NCI-H446 (cell line): ENCODE measurements around the gene SART3.
"Not testable (repeated sequence)": the region's sequence is repeated elsewhere in the genome, so short reads cannot be mapped to it uniquely, and the experiment has no call there.

Experiments used
- DNase-seq, 2 experiments: peaks; one replicate each; lab custom pipeline; 2025; lab: John Stamatoyannopoulos, UW

Gene SART3

DNA sequence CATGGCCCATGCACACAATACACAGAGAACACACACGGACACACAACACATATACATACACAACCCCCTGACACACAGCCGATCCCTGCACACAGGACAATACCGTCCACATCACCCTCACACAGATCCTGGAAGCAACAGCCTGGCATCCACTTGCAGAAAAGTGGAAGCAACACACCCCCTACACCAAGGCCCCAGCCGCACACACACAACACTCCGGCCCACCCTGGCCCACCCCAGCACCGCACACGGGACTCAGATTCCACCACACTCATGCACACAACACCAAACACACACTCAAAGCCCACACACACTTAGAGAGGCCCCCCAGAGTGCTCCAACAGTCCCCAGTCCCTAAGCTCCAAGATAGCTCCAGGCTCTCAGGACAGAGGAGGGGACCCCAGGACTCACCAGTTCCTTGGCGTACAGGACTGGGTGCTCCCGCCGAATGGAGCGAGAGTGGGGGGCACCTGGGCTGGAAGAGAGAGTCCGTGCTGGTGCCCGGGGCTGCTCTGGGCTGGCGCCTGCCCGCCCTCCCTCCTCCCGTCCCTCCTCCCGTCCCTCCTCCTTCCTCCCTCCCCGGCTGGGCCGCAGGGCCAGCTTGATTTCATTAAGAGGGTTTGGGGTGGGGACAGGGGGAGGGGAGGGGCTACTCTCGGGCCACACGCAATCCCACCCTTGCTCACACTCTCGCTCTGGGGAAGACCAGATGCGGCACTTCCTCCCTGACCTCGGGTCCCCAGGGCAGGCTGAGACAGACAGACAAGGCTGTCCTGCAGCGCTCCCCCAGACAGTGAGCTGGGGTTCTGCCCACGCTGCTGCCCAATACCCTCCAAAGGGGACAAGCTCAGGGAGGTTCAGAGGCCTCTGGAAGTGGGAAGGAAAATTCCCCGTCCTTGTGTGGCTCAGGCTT lies 36.8 kb upstream of the SART3 start, which contains the start of gene TMEM119:
Gene TMEM119 (minus strand): TSS at position 526 of the 913 bp plus-strand sequence. CDS start 5,701 bp downstream, outside the sequence.
- DNase-seq, result no peak

DNA sequence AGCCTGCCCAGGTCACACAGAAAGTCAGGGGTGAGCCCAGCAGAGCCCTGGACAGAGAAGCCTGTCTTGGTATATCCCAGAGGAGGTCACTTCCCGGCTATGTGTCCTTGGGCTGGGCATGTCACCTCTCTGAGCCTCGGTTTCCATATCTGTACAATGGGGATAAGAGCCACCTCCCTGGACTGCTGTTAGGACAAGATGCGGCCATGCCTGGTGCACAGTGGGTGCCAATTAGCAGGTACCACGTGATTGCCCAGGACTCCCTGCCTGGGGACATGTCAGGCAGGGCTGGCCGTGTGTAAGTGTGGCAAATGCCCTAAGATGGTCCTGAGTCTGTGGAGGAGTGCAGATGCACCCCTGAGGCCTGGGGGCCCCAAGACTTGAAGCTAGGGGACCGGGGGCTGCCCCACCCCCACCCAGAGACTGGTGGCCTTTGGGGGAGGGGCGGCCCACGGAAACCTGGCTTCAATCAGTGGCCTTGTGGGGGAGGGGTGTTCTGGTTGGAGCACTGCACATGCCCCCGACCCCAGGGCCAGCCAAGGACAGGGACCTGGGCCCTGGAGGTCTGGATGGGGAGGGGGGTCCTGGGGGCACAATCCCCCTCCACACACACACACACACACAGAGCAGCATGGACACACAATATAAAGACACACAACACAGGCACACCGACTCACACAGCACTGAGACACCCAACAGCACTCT lies 36.0 kb upstream of the SART3 start:
- no peak for DNase-seq

DNA sequence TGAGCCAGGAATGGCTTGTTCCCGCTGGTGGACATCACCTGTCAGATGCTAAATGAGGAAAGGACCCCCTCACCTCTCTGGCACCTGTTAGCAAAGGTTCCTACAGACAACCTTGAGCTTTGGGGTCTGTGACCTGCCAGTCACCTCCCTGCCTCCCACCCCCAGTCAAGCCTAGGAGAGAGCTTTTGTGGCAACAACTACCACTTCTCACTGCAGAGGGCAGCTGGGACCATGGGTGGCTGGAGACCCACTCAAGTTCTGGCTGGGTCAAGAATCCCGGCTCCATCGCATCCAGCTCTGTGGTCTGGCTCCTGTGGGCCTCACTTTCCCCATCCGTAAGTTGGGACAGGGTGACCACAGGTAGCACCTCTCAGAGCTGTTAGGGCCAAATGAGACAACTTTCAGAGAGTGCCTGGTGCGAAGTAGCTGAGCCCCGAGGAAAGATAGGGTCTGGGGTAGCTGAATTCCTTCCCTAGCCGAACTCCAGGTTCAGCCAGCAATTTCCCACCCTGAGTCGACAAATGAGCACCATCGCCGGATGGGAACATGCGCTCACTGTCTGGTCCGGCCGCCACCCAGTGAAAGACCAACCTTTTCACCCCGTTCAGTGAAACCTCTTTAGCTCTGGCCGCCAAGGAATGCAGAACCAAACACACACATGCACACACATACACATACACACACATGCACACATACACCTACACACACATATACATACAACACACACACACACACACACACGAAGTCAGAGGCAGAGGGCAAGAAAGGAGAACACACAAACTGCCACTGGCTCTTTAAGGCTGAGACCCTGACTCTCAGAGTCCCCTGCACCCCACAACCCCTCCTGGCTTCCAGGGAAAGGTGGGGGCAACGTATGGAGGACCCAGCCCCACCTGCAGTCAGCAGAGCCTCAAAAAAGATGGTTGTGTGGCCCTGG lies 35.0 kb upstream of the SART3 start:
- DNase-seq, result no peak

DNA sequence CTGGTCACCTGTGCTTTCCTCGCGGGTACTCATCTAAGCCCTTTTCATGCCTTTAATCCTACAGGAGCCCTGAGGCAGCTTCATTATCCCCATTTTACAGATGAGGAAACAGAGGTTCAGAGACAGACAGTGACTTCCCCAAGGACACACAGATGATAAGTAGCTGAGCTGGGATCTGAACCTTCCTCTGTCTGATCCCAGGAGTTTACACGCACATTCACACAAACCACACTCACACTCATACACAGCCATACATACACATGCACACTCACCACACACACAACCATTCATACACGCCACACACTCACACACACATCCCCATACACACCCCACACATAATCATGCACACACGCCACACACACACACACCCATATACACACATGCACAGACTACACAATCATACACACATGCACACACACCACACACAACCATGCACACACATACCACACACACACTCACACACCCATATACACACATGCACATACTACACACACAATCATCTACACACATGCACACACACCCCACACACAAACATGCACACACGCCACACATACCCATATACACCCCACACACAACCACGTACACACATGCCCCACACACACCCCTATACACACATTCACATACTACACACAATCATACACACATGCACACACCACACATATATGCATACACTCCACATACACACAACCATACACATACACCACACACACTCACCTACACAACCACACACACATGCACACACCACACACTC lies 34.2 kb upstream of the SART3 start:
- DNase-seq, result no peak

DNA sequence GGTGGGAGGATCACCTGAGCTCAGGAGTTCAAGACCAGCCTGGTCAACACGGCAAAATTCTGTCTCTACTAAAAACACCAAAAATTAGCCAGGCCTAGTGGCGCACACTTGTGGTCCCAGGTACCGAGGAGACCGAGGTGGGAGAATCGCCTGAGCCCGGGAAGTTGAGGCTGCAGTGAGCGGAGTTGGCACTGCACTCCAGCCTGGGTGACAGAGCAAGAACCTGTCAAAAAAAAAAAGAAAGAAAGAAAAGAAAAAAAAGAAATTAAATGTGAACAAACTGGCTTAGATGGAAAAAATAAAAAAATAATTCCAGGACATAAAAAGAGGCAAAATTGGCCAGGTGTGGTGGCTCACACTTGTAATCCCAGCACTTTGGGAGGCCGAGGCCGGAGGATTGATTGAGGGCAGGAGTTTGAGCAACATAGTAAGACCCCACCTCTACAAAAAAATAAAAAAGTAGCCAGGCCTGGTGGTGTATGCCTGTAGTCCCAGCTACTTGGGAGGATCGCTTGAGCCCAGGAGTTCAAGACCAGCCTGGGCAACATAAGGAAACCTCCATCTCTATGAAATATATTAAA lies 33.4 kb upstream of the SART3 start:
- no peak for DNase-seq

DNA sequence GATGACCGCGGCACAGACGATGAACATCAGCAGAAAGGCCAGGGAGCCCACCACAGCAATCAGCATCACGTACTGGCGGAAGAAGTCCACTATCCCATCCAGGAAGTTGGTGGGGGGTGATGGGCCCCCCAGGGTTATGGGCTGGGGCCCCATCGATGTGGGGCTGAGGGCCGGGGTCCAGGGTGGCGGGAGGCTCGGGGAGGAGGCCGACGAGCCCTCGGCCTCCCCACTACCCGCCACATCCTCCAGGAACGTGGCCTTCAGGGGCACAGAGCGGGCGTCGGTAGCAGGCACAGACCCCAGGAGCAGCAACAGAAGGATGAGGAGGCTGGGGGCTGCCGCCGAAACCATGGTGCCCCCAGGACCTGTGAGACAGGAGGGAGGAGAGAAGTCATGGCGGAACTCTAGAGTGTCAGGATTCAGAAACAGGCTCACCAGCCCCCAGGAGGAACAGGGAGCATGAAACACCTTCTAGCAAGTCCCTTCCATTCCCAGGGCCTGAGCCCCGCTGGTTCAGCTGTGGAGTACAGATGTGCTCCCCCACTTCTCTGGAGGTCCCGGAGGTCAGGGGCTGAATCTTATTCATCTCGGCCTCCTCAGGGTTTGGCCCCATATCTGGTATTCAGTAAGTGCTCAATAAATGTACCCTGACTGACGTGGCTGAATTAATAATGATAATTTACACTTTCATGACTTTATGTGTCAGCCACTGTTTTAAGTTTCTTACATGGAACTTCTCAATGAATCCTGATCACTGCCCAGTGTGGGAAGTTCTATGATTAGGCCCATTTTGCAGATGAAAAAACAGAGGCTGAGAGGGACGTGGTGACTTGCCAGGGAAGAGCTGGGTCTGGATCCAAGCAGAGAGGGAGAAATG lies 31.3 kb upstream of the SART3 start:
- DNase-seq, result no peak

DNA sequence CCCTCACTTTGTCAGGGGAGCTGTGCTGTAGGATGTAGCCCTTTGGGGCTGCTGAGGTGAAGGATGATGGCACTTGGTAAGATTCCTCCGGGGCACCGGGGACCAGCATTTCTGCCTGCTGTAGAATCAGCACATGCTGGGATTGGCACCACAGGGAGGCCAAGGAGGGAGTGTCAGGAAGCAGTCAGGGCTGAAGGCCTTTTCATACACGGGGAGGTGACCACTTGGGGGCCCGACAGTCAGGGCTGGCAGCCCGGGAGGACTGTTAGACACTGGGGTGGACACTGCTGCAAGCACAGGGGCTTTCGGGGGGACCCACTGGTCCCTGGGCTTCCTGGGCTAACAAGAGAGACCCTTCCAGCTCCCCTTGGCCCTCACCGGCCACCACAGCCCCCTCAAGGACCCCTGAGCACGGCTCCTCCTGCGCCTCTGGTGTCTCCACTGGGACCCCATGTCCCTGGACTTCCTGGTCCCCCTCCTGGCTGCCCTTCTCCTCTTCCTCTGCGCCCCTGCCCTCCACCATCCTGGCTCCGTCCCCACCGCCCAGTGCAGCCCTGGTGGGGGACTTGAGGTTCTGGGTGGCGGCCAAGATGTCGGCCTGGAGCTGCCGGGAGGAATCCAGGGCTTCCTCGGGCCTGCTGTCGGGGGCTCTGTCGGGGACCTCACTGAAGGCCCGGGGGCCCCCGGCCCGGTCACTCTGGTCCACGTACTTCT lies 30.5 kb upstream of the SART3 start:
- no peak for DNase-seq

DNA sequence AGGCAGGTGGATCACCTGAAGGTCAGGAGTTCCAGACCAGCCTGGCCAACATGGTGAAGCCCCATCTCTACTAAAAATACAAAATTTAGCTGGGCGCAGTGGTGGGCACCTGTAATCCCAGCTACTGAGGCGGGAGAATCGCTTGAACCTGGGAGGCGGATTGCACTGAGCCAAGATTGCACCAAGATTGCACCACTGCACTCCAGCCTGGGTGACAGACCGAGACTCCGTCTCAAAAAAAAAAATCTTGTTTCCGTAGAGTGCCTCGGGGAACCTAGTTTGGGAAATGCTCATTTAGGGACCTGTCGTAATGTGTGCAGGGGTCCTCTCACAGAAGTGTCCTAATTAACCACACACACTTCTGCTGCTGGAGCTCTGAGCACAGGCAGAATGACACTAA lies 29.5 kb upstream of the SART3 start:
- not testable (repeated sequence) for DNase-seq

DNA sequence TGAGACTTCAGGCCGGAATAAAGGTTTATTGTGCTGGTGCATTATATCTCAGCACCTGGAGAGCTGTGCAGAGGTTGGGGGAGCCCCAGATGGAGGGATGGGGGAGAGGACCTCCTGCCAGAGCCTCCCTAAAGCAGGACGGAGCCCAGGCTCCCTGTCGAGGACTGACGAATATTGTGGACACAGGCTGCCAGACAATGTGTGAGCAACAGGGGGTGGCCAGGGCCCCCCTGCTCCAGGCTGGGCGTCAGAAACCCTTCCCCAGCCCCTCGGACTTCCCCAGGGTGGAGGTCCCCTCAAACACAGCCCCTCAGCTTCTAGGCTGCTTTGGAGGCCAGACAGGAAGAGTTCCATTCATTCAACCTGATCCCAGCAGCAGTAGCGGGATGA lies 28.9 kb upstream of the SART3 start:
- no peak for DNase-seq

DNA sequence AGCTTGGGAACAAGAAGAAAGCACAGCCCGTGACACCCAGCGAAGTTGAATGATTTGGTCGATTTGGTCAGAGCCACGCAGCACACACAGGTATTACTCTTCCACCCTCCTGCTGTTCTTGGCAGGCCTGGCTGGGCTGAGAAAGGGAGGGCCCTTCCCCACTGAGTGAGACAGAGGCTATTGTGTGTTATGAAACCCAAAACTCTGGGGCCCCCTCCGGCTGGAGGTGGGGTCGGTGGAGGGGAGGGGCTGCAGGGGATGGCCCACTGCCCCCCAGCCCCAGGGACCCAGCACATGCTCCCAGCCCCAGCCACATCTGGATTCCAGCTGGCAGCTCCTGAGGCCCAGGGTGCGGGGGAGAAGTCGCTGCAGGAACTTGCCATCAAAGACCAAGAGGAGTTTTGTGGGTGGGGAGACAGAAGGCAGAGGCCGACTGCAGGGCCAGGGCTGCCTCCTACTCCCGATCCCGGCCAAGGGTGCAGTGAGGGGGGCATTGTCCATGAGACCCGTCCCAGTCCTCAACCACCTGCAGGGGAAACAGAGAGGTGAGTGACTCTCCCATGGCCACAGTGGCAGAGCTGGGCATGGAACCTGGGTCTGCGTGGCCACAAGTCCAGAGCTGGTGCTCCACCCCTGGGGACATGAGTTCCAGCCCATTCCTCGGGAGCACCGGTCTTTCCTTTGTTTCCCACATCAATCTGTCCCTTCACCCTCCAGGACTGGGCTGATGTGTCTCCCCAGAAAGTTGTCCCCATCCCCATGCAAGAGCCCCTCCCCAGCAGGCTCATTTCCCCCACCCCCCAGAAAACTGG lies 28.3 kb upstream of the SART3 start:
- no peak for DNase-seq

DNA sequence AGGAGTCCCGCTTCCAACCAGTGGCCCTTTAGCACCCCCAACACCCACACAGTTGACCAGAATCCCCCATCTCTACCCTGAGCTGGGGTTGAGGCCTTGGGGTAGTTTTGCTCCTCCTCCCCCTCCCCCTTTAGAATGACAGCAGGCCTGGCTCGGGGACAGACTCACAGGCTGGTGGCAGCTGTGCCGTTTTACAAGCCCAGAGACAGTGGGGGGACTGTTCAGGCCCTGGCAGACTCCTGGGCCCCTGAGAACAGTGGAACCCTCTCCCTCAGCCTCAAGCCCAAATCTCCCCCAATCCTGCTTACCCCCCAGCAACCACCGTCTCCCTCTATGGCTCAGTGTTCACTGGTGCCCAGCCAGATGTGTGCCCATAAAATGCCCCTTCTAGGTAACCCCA lies 26.9 kb upstream of the SART3 start:
- DNase-seq, result no peak

DNA sequence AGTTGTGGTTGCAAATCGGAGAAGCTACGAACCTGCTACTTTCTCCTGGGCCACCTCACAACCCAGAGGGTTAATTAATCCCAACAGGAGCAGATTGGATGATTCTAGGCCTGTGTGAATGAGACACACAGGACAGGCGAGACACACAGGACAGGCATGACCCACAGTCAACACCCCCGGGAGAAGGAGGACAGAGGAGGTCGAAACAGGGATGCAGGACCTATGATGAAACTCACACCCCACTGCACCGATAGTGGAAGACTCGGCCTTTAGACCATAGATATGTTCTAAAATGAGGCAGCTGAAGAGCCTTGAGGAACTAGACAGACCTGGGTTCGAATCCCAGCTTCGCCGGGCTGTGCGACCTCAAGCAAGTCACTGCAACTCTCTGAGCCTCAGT lies 25.3 kb upstream of the SART3 start:
- no peak for DNase-seq

DNA sequence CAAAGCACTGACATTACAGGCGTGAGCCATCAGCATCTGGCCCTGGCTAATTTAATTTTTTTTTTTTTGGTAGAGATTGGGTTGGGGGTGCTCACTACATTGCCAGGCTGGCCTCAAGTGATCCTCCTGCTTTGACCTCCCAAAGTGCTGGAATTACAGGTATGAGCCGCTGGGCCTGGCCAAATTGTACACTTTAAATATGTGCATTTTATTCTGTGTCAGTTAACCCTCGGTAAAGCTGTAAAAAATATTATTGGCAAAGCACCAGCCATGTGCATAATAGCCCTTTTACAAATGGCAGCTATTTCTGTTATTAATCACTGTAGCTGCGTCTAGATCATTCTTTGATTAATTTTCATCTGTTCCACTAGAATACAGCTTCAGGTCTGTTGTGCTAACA lies 24.9 kb upstream of the SART3 start:
- DNase-seq, result no peak

DNA sequence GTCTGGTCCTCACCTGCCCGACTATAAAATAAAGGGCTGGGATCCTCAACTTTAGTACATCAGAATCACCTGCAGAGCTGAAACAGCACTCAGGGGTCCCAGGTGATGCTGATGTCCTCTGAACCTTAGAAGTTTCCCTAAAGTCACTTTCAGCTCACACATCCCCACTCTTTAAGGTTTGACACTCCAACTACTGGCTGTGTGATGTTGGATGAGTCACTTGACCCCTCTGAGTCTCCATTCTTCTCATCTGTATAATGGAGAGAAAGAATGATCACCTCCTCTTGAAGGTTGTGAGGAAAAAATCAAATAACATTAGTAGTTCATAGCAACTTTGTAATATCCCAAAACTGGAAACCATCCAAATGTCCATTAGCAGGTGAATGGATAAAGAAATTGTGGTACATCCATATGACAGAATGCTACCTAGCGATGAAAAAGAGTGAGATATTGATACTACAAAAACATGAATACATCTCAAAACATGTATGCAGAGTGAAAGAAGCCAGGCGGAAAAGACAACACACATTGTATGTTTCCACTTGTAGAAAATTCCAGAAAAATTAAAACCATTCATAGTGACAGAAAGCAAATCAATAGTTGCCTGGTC lies 23.6 kb upstream of the SART3 start:
- no peak for DNase-seq

DNA sequence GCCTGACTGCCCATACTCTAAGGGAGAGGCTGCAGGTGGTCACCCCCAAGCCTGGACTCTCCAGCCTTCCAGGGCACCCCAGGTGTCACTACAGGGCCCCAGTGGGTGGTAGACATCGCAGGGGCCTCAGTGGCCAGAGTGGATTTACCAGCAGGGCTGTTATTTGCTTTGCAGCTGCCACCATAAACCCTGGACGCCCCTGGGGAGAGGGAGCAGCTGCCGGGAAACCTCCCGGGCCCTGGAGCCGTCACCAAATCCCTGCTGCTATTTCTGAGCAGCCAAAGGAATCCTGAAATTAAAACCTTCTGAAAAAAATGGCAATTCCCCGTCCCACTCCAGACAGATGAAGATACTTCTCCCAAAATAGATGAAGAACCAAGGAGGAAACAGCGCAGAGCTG lies 23.0 kb upstream of the SART3 start:
- no peak for DNase-seq

DNA sequence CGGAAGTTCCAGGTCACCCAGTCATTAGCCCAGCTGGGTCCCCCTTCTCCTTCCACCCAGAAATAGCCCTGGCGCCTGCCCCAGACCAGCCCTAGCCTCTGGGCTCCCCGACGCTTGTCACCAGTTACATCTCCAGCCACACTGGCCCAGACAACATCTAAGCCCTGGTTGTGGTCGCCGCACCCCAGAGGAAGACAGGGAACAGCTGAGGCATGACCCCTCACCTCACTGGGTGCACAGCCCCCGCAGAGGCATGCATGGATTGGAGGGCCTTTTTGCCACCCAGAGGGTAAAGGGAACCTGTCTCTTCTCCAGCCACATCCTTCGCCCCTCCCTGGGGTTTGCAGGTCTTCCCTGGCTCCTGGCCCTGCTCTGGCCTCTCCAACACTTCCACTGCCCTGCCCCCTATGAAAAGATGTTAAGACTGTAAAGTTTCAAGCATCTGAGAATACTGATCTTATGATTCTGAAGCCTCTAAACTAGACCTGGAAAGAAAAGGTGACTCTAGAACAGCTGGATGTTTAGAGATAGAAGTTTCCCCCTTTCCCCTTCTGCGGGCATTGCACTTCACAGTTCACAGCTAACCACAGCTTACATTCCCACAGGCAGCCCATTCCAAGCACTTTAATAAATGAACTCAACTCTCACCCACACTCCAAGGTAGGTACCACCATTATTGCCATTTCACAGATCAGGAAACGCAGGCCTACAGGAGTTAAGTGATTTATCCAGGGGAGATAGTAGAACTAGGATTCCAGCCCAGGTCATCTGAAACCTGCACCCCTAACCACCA lies 22.2 kb upstream of the SART3 start:
- no peak for DNase-seq

DNA sequence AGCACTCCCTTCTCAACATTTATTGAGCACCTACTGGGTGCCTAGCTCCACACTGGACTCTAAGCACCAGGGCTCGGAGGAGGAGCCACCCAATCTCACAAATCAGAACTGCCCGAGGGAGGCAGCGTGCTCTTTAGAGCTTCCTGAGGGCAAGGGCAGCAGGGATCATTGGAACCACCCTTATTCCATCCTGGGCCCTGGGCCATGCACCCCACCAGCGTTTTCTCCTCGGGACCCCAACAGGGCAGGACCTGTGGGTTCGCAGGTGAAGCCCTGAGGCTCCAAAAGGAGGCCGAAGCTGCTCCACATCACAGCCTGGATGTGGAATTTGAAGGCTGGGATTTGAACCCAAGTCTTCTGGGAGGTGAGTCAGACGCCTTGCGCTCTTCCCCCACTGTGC lies 21.5 kb upstream of the SART3 start:
- DNase-seq, result no peak
